Measurements from ENCODE around the gene NELL1.

DNA sequence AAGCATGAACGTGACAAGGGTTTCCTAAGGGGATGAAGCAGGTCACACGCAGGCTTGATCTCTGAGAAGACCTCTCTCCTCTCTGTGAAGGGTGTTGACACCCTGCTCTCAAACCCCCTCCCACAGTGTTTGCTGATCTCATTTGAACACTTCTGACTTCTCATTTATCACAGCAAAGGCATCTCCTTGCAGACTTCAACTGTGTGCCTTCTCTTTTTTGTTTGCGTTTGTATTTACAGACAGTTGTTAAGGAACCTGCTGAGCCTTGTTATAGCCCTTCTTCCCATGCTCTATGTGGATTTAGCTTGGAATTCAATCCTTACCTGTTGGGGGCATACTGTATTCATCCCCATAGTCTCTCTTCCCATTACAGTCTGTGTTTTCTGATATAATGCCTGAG, 206.5 kb downstream of the NELL1 start:
- no peak for TF ChIP-seq BHLHE40 (IDR thresholded peaks at IDR 0.05; ENCODE audit: borderline replicate concordance)
- no peak for TF ChIP-seq HDGF (IDR thresholded peaks at IDR 0.05; ENCODE audit: borderline replicate concordance)
- no peak for TF ChIP-seq TARDBP (IDR thresholded peaks at IDR 0.05)
- no peak for TF ChIP-seq SUZ12 (IDR thresholded peaks at IDR 0.05)
- no peak for TF ChIP-seq SP1 (IDR thresholded peaks at IDR 0.05)
- TF ChIP-seq LEF1 (IDR thresholded peaks at IDR 0.05; ENCODE audit: borderline replicate concordance), result no peak
- TF ChIP-seq ELF4 (IDR thresholded peaks at IDR 0.05), result no peak
- no peak for TF ChIP-seq FOXM1 (IDR thresholded peaks at IDR 0.05; ENCODE audit: borderline replicate concordance)

All from HEK293T (cell line).